GM12891 (cell line): ENCODE data around the gene ABCB8.

Source experiments
- DNase-seq: peaks from one replicate; pipeline ENCODE4 v3.0.0; 2011; ENCODE audit warnings: low spot score; ENCODE audit not compliant: insufficient read length
- FAIRE-seq: peaks from 2 replicates; lab custom pipeline; 2011; peaks lifted over from hg19 to GRCh38; lab: Jason Lieb, UNC
- PAX5 ChIP-seq: IDR thresholded peaks from 2 replicates; pipeline ENCODE4 v1.6.1; 2011; ENCODE audit warnings: low read length, moderate library complexity, mild to moderate bottlenecking; ENCODE audit not compliant: insufficient read depth, severe bottlenecking
- POLR2A ChIP-seq: IDR thresholded peaks from 2 replicates; pipeline ENCODE4 v1.6.1; 2011; ENCODE audit warnings: low read depth, low read length, control low read depth
- POLR2AphosphoS5 ChIP-seq: IDR thresholded peaks from 2 replicates; pipeline ENCODE4 v1.6.1; 2011; ENCODE audit warnings: low read depth, low read length, control low read depth
- POU2F2 ChIP-seq: IDR thresholded peaks from 2 replicates; pipeline ENCODE4 v1.6.1; 2011; ENCODE audit warnings: low read depth, mild to moderate bottlenecking, control low read depth, low read length, moderate library complexity
- SPI1 ChIP-seq: IDR thresholded peaks from 2 replicates; pipeline ENCODE4 v1.6.1; 2011; ENCODE audit warnings: low read depth, low read length, control low read depth
- TAF1 ChIP-seq: IDR thresholded peaks from 2 replicates; pipeline ENCODE4 v1.6.1; 2011; ENCODE audit warnings: low read depth, low read length, control low read depth

ABCB8 gene

DNA sequence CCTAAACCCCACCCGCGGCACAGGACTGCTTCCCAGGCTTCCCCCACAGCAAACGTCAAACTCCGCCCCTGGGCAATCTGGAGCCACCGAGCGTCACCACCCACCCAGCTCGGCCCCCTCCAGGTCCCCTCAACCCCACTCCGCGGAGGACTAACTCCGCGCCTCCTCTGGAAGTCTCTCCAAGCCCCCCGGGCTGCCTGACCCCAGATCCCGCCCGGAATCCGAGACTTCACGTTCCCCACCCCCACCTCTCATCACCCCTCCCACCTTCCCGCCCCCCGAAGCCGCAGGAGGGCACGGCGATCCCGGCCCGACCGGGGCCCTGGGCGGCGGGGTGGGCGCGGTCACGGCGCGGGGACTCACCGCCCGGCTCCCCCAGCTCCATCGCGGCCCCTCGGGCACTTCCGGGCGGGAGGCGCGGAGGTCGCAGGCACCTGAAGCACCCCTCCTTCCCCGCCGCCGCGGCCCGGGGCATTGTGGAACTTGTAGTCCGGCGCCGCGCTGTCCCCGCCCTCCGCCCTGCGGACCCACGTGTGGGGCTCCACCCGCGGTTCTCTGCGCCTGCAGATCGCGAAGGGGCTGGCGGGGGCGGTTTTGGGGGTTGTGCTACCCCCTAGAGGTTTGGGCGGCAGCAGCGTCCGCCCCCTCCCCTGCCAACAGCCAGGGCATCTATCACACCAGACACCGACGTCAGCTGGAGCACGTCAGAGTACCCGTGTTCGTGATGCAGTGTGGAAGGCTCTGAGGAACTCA is 55.0 kb downstream of the ABCB8 start, which contains the start of gene TMUB1:
Gene TMUB1, minus strand, starts transcription at position 423 of the 753 bp plus-strand sequence. CDS start 930 bp downstream, outside the sequence.
- no peak for TF ChIP-seq SPI1
- no peak for TF ChIP-seq POLR2A
- no peak for TF ChIP-seq POLR2AphosphoS5
- TF ChIP-seq TAF1, result no peak
- TF ChIP-seq PAX5, result no peak
- TF ChIP-seq POU2F2, result no peak
- DNase-seq (peak; percentile 79), FAIRE-seq (peak; percentile 70)

GRCh38 chr7:151083824-151084160 is 55.5 kb downstream of the ABCB8 start:
- no peak for TF ChIP-seq POLR2A
- no peak for TF ChIP-seq SPI1
- DNase-seq (no peak), FAIRE-seq (no peak)

DNA sequence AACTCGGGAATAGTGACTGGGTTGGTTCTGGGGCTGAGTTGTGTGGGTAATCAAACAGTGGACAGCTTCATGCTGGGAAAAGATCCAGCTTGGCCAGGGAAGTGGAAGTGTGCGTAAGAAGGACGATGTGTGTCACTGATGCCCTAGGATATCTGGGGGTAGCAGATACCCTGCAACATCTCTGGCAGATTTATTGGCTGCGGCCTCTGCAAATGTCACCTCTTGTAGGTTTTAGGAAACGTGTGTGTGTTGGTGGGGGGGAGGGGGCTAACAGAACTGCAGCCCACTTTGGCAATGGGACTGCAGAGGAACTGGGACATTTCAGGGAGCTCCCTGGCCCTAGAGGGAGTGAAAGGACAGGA is 57.1 kb downstream of the ABCB8 start:
- no peak for TF ChIP-seq POLR2AphosphoS5
- no peak for TF ChIP-seq PAX5
- no peak for TF ChIP-seq TAF1
- TF ChIP-seq POU2F2, result no peak
- TF ChIP-seq SPI1, result no peak
- TF ChIP-seq POLR2A, result no peak
- FAIRE-seq (no peak), DNase-seq (no peak)

DNA sequence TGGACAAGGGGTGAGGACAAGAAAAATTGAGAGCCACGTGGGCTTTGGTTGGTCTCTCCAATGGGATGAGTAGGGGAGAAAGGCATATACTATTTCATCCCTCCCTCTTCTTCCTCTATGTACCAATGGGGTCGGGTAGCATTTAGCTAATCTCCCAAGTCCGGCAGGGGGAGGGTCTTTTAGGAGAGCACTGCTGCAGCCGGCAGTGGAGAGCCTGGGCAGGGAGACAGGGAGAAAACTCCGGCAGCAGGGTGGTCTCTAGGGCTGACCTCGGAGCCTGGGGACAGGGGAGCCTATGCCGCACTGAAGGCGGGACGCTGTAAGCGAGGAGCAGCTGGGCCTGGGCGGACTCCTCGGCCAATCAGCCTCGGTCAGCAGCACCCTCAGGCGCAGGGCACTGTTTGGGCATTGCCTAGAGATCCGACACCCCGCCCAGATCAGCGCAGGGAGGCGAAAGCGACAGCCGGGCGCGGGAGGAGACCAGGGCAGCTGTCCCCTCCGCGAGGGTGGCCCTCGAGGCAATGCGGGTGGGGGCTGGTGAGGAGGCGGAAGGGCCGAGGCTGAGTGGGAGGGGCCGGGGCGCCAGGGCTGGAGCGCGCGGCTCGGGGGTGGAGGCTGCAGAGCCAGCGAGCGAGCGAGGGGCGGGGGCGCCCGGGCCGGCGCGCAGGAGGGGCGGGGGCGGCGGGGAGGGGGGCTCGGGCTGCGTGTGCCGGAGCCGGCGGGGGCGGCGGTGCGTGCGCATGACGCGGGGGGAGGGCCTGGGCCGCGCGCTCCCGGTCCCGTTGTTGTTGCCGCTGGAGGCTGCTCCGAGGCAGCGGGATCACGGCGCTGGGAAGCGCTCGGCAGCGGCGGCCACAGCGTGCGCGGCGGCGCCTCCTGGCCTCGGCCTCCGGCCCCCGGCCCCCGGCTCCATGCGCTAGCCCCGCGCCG is 57.7 kb downstream of the ABCB8 start, which contains the start of gene AGAP3:
Gene AGAP3, plus strand, starts transcription at position 785 of the 930 bp plus-strand sequence. CDS start 267 bp downstream, outside the sequence.
- TF ChIP-seq POLR2AphosphoS5 (no peak), TAF1 (no peak), PAX5 (no peak), POLR2A (no peak), POU2F2 (no peak), SPI1 (no peak)
- DNase-seq (peak; percentile 83), FAIRE-seq (peak; percentile 40)

DNA sequence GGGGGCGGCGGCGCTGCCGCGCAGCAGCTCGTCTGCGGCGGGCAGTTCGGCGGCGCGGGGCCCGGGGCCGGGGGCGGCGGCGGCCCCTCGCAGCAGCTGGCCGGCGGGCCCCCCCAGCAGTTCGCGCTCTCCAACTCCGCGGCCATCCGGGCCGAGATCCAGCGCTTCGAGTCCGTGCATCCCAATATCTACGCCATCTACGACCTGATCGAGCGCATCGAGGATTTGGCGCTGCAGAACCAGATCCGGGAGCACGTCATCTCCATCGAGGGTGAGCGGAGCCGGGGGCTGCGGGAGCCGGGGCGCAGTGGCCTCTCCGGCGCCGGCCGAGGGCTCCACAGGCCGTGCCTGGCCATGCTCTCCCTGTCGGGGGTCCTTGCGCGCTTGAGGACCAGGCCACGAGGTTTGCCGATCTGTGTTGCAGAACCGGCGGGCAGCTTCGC is 58.6 kb downstream of the ABCB8 start:
- DNase-seq (no peak), FAIRE-seq (peak; percentile 26)
- TF ChIP-seq POLR2AphosphoS5, result no peak
- TF ChIP-seq POU2F2, result no peak
- no peak for TF ChIP-seq TAF1
- TF ChIP-seq POLR2A, result no peak
- TF ChIP-seq PAX5, result no peak
- no peak for TF ChIP-seq SPI1

DNA sequence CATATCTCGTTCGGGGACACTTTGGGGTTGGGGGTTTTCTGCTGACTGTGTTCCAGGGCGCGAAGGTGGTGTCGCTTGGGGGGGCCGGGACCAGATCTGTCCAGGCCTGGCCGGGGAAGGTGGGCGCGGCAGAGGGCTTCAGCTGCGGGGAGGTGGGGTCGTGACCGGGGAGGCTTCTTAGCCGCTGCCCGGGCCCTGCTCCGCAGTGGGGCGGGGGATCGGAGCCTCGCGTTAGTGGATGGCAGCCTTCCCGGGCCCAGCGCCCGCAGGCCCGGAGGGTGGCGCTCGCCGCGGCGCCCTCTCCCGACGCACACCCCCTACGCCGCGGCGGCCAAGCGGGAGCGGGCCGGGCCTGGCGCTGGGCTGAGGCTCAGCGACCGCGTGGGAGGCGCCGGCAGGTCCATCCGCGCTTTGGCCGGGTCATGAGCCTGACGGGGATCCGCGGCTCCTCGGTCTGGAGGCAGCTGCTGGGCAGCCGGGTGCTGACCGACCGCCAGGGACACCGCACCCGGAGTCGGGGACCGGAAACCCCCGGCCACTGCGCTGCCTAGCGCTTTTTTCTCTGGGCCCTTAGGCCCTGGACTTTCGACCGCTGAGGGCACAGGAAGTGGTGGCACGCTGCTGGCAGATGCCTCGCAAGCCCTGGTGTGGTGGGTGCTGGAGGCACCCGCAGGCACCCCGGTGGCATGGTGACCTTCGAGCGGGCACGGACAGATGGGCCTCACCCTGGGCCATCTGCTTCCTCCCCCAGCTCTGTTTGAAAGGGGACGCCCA is 59.2 kb downstream of the ABCB8 start:
- FAIRE-seq, result no peak
- TF ChIP-seq SPI1 (no peak), TAF1 (no peak), POLR2AphosphoS5 (no peak), POLR2A (no peak), PAX5 (no peak), POU2F2 (no peak)
- no peak for DNase-seq

DNA sequence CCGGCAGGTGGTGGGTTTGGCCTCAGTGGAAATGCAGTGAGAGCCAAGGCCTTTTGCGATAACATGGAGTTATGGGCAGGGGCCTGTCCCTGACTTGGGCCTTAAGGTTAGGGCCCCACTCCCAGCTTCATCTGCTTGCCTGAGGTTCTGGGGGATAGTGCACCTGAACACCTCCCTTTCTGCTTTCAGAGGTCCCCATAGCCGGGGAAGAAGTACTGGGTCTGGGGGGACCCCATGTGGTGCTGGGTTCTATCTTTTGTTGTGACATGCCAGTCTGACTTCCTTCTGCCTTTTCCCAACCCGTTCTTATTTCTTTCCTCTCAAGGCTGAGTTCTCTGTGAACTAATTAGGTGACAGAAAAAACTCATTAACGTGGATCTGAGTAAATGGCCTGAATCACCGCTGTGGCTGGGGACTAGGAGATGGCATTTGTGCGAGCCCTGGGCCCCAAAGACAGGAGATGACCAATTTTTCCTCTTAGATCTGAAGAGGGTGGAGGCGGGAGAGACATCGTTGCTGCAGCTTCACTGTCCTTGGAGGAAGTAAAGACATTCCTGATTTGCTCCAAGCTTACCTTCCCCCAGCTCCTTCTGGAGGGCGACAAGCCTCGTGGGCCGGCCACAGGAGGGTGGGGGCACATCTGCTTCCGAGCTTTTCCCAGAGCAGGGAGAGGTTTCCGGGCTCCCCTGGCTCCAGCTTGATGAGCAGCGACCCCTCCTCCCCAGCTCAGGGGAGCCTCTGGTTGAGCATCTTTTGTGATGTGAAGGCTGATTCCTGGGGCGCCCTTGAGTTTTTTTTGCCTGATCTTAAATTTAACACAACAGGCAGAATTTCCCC is 60.0 kb downstream of the ABCB8 start:
- DNase-seq (no peak), FAIRE-seq (no peak)
- TF ChIP-seq TAF1 (no peak), POLR2A (no peak), POU2F2 (no peak), SPI1 (no peak), PAX5 (no peak), POLR2AphosphoS5 (no peak)
